ENCODE measurements around the gene BIRC3. TPM values are rescaled to one million over a fixed set of nuclear protein-coding genes. Genes with fewer than 3 reads are reported as not detected.

BIRC3 gene
- total RNA-seq, 1 experiment from 2014 or later: 65.4 TPM

DNA sequence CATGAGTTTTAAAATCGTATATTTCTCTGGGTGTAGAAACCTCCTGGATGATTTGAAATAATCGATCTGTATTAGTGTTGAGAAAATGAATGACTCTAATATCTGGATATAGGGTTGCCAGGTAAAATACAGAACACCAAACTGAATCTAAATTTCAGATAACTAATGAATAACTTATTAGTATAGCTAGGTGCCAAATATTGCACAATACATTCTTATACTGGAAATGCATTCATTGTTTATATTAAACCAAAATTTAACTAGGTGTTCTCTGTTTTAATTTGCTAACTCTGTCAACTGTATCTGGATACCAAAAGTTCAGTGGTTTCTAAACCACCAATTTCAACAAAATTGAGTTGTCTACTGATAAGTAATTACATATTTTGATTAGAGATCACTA is 2.5 kb upstream of the BIRC3 start:
- Histone ChIP-seq H3K27me3 (ENCODE audit: control insufficient read depth, insufficient read depth, low read length) (no peaks in the 10 kb centered on the region), H3K4me1 (ENCODE audit: control insufficient read depth, insufficient read depth, low read length) (peaks cover 39% of the 10 kb centered on the region), H3K36me3 (ENCODE audit: control insufficient read depth, insufficient read depth, low read length) (no peaks in the 10 kb centered on the region), H3K27ac (ENCODE audit: low read length) (peak overlapping the region; percentile 93), H3K9me3 (ENCODE audit: control insufficient read depth, insufficient read depth, low read depth, low read length) (no peaks in the 10 kb centered on the region), H3K4me3 (ENCODE audit: low read depth in 2 of 2, low read length in 2 of 2) (no peak overlapping the region)
- ATAC-seq: no peak
- DNase-seq (ENCODE audit: low read depth, low spot score): no peak
- POLR2A ChIA-PET: no interaction called here
- TF ChIP-seq, protein P1, sequence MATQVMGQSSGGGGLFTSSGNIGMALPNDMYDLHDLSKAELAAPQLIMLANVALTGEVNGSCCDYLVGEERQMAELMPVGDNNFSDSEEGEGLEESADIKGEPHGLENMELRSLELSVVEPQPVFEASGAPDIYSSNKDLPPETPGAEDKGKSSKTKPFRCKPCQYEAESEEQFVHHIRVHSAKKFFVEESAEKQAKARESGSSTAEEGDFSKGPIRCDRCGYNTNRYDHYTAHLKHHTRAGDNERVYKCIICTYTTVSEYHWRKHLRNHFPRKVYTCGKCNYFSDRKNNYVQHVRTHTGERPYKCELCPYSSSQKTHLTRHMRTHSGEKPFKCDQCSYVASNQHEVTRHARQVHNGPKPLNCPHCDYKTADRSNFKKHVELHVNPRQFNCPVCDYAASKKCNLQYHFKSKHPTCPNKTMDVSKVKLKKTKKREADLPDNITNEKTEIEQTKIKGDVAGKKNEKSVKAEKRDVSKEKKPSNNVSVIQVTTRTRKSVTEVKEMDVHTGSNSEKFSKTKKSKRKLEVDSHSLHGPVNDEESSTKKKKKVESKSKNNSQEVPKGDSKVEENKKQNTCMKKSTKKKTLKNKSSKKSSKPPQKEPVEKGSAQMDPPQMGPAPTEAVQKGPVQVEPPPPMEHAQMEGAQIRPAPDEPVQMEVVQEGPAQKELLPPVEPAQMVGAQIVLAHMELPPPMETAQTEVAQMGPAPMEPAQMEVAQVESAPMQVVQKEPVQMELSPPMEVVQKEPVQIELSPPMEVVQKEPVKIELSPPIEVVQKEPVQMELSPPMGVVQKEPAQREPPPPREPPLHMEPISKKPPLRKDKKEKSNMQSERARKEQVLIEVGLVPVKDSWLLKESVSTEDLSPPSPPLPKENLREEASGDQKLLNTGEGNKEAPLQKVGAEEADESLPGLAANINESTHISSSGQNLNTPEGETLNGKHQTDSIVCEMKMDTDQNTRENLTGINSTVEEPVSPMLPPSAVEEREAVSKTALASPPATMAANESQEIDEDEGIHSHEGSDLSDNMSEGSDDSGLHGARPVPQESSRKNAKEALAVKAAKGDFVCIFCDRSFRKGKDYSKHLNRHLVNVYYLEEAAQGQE (IDR thresholded peaks at IDR 0.05; ENCODE audit: insufficient read depth in 1 of 2, low read depth in 2 of 2, low read length in 1 of 2): no peak
- TF ChIP-seq POLR2AphosphoS5 (IDR thresholded peaks at IDR 0.05; ENCODE audit: low read depth, low read length) (no peak), SIN3A (IDR thresholded peaks at IDR 0.05; ENCODE audit: borderline replicate concordance, insufficient read depth, low read depth, low read length) (no peak), TCF7L2 (IDR thresholded peaks at IDR 0.05; ENCODE audit: low read depth, low read length) (no peak)
- TF ChIP-seq, protein P2, sequence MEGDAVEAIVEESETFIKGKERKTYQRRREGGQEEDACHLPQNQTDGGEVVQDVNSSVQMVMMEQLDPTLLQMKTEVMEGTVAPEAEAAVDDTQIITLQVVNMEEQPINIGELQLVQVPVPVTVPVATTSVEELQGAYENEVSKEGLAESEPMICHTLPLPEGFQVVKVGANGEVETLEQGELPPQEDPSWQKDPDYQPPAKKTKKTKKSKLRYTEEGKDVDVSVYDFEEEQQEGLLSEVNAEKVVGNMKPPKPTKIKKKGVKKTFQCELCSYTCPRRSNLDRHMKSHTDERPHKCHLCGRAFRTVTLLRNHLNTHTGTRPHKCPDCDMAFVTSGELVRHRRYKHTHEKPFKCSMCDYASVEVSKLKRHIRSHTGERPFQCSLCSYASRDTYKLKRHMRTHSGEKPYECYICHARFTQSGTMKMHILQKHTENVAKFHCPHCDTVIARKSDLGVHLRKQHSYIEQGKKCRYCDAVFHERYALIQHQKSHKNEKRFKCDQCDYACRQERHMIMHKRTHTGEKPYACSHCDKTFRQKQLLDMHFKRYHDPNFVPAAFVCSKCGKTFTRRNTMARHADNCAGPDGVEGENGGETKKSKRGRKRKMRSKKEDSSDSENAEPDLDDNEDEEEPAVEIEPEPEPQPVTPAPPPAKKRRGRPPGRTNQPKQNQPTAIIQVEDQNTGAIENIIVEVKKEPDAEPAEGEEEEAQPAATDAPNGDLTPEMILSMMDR (IDR thresholded peaks at IDR 0.05): no peak
- BruUV-seq (replicated peaks): no TSS peak
- CTCF ChIA-PET: interaction anchor here (0.7 kb wide), 1 partner anchor 9 kb away, joined by 3 read pairs; no protein-coding TSS in a partner anchor
- in situ Hi-C loops (cut with HindIII; ENCODE audit: low pct_unique_long_range_greater_than_20kb, low sequenced_read_pairs): no loop called here
- intact Hi-C loops (cut with micrococcal nuclease; ENCODE audit: unreplicated experiment): loop anchor here (10.0 kb wide), 1 partner anchor 400 kb away; the partner anchor contains the start of genes ANGPTL5 and CEP126

DNA sequence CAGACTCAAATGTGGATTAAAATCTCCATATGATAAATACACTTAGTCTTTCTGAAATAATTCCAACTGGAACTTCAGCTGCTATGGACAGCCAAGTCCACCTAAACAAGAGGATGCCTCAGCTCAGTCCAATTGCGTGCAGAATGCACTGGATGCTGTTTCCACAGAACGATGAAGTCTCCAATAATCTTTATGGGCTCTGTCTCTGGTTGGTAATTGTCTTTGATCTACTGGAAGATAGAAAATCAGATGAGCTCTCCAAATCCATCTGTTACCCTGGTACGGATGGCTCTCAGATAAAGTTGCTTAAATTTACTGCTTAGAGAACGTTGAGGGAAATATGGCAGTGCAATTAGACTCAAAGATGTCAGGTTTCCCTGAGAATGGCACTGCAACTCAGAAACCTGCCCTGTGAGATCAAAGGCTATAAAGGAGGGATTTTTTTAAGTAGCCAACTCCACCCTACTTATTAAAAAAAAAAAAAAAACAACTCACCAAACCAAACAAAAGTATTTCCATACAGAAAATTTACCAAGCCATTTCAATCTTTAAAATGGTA is 859 bp upstream of the BIRC3 start:
- H3K9me3 ChIP-seq (ENCODE audit: control insufficient read depth, insufficient read depth, low read depth, low read length): no peaks in the 10 kb centered on the region
- POLR2A ChIA-PET: interaction anchor here (0.6 kb wide), 1 partner anchor 385 kb away, joined by 5 read pairs; no protein-coding TSS in a partner anchor
- BruUV-seq (replicated peaks): TSS peak; percentile 99
- peak overlapping the region; percentile 57 to 81; a peak in 3 of 4 replicates for H3K4me3 ChIP-seq (ENCODE audit: low read depth in 2 of 2, low read length in 2 of 2)
- H3K27ac ChIP-seq (ENCODE audit: low read length): peak overlapping the region; percentile 93
- no peak for ATAC-seq
- no peaks in the 10 kb centered on the region for H3K36me3 ChIP-seq (ENCODE audit: control insufficient read depth, insufficient read depth, low read length)
- intact Hi-C loops (cut with micrococcal nuclease; ENCODE audit: unreplicated experiment) (loop anchor here (2.0 to 10.0 kb wide), 2 partner anchors 22 to 402 kb away; partner anchors contain the start of genes ANGPTL5 and CEP126), in situ Hi-C loops (cut with HindIII; ENCODE audit: low pct_unique_long_range_greater_than_20kb, low sequenced_read_pairs) (no loop called here)
- CTCF ChIA-PET: no interaction called here
- no peaks in the 10 kb centered on the region for H3K27me3 ChIP-seq (ENCODE audit: control insufficient read depth, insufficient read depth, low read length)
- H3K4me1 ChIP-seq (ENCODE audit: control insufficient read depth, insufficient read depth, low read length): peaks cover 44% of the 10 kb centered on the region
- TF ChIP-seq, protein P2 (IDR thresholded peaks at IDR 0.05): no peak
- TF ChIP-seq, protein P1 (IDR thresholded peaks at IDR 0.05; ENCODE audit: insufficient read depth in 1 of 2, low read depth in 2 of 2, low read length in 1 of 2): no peak
- TF ChIP-seq POLR2AphosphoS5 (IDR thresholded peaks at IDR 0.05; ENCODE audit: low read depth, low read length): no peak
- no peak for DNase-seq (ENCODE audit: low read depth, low spot score)
